Endothelial cell of umbilical vein (primary cell): ENCODE data around the gene OSTC. TPM values are rescaled to one million over a fixed set of nuclear protein-coding genes. Genes with fewer than 3 reads are reported as not detected.

ENCODE experiments used
- BruUV-seq: library from RNA; stranded (reverse); fragments of 400-500 nt; replicated peaks from 2 replicates; lab custom pipeline; 2021; lab: Mats Ljungman, UMichigan
- CTCF ChIA-PET: fragments of 300-600, 350-600 bp; sonication (Branson Sonifier 250); formaldehyde crosslinking; loops from one replicate; lab custom pipeline; 2021; ENCODE audit warnings: antibody characterized with exemption, inconsistent platforms; lab: Charles Lee
- POLR2A ChIA-PET: fragments of 300-600, 350-600 bp; sonication (Branson Sonifier 250); formaldehyde crosslinking; loops from one replicate; lab custom pipeline; 2021; ENCODE audit warnings: antibody characterized with exemption, inconsistent platforms; lab: Charles Lee
- DNase-seq: peaks from one replicate; pipeline ENCODE4 v3.0.0-alpha.2; 2011; ENCODE audit warnings: low read depth, low spot score
- FAIRE-seq: peaks from 2 replicates; lab custom pipeline; 2011; peaks lifted over from hg19 to GRCh38; lab: Jason Lieb, UNC
- H2AFZ ChIP-seq: 2 replicates; pipeline ENCODE4 v1.6.0; 2012; ENCODE audit warnings: low read depth, low read length, control low read depth, inconsistent platforms
- H3K27ac ChIP-seq: 2 replicates; pipeline ENCODE4 v1.5.1; 2011; ENCODE audit warnings: low read depth, mild to moderate bottlenecking, control low read depth, low read length, moderate library complexity; ENCODE audit not compliant: insufficient read depth
- H3K27me3 ChIP-seq, 2 experiments: 2 replicates each; pipeline versions ENCODE4 v1.6.0 to v1.6.1; 2011; ENCODE audit warnings: low read length in 2 of 2, mixed read lengths in 1 of 2; ENCODE audit not compliant: control insufficient read depth in 2 of 2, insufficient read depth in 2 of 2
- H3K36me3 ChIP-seq, 2 experiments: 2 replicates in 1 of 2; 3 replicates in 1 of 2; pipeline ENCODE4 v1.5.1; 2011; ENCODE audit warnings: low read length in 2 of 2, mild to moderate bottlenecking in 1 of 2, moderate library complexity in 1 of 2; ENCODE audit not compliant: control insufficient read depth in 2 of 2, insufficient read depth in 2 of 2; ENCODE audit errors: extremely low read depth in 1 of 2
- H3K4me1 ChIP-seq: 3 replicates; pipeline ENCODE4 v1.5.1; 2011; ENCODE audit warnings: mild to moderate bottlenecking, low read length; ENCODE audit not compliant: control insufficient read depth, insufficient read depth; ENCODE audit errors: extremely low read depth
- H3K4me2 ChIP-seq: 2 replicates; pipeline ENCODE4 v1.6.1; 2011; ENCODE audit warnings: low read length, control low read depth, mixed read lengths; ENCODE audit not compliant: insufficient read depth
- H3K4me3 ChIP-seq, 3 experiments: fragments of 200-600 bp in 1 of 3; sonication (generic), shearing (Covaris generic) in 1 of 3; replicated peaks in 1 of 3; 2 replicates each; pipeline ENCODE4 v1.5.1; 2011 to 2016; ENCODE audit warnings: control low read depth in 3 of 3, low read length in 3 of 3, mild to moderate bottlenecking in 2 of 3, inconsistent platforms in 1 of 3, low read depth in 1 of 3, moderate library complexity in 1 of 3; ENCODE audit not compliant: insufficient read depth in 1 of 3
- H3K79me2 ChIP-seq: 2 replicates; pipeline ENCODE4 v1.6.0; 2012; ENCODE audit warnings: low read length, inconsistent platforms; ENCODE audit not compliant: control insufficient read depth, insufficient read depth
- H3K9ac ChIP-seq: replicated peaks from 2 replicates; pipeline ENCODE3; 2011; ENCODE audit warnings: low read length, control low read depth; ENCODE audit not compliant: insufficient read depth; ENCODE audit errors: extremely low read depth
- H3K9me1 ChIP-seq: replicated peaks from 3 replicates; pipeline ENCODE4 v1.6.0; 2011; ENCODE audit warnings: mild to moderate bottlenecking, low read length; ENCODE audit not compliant: control insufficient read depth, insufficient read depth; ENCODE audit errors: extremely low read depth
- H3K9me3 ChIP-seq: replicated peaks from 2 replicates; pipeline ENCODE4 v1.5.1; 2012; ENCODE audit warnings: low read length, inconsistent platforms; ENCODE audit not compliant: control insufficient read depth, insufficient read depth
- H4K20me1 ChIP-seq: replicated peaks from 2 replicates; pipeline ENCODE3; 2011; ENCODE audit warnings: mild to moderate bottlenecking, low read length; ENCODE audit not compliant: control insufficient read depth, insufficient read depth; ENCODE audit errors: extremely low read depth
- CTCF ChIP-seq, 2 donors: IDR thresholded peaks; 1 replicate in 1 of 2; 2 replicates in 1 of 2; pipeline ENCODE4 v1.5.1; 2011; ENCODE audit warnings: low read length in 2 of 2, mild to moderate bottlenecking in 2 of 2, moderate library complexity in 2 of 2, control low read depth in 1 of 2, inconsistent platforms in 1 of 2, low read depth in 1 of 2; ENCODE audit not compliant: insufficient read depth in 1 of 2; ENCODE audit errors: extremely low read depth in 1 of 2
- EZH2 ChIP-seq: IDR thresholded peaks from 2 replicates; pipeline ENCODE4 v1.6.1; 2012; ENCODE audit warnings: borderline replicate concordance, low read depth, mild to moderate bottlenecking, moderate library complexity, low read length, inconsistent platforms; ENCODE audit not compliant: severe bottlenecking
- FOS ChIP-seq: IDR thresholded peaks from 2 replicates; pipeline ENCODE4 v1.6.1; 2011; ENCODE audit warnings: mild to moderate bottlenecking, low read length, moderate library complexity, borderline replicate concordance; ENCODE audit not compliant: insufficient read depth
- GATA2 ChIP-seq: IDR thresholded peaks from 2 replicates; pipeline ENCODE4 v1.7.0; 2011; ENCODE audit warnings: low read depth, mild to moderate bottlenecking, moderate library complexity, mixed read lengths, low read length; ENCODE audit not compliant: insufficient read length, insufficient read depth
- JUN ChIP-seq: IDR thresholded peaks from 2 replicates; pipeline ENCODE4 v1.6.1; 2011; ENCODE audit warnings: borderline replicate concordance, low read depth; ENCODE audit not compliant: insufficient read length, insufficient read depth
- MAX ChIP-seq: IDR thresholded peaks from 2 replicates; pipeline ENCODE4 v1.6.1; 2011; ENCODE audit not compliant: insufficient read depth, insufficient read length
- MYC ChIP-seq: IDR thresholded peaks from one replicate; pipeline ENCODE4 v1.6.1; 2011; ENCODE audit warnings: mild to moderate bottlenecking, low read depth, low read length
- POLR2A ChIP-seq: IDR thresholded peaks from 2 replicates; pipeline ENCODE4 v1.6.1; 2012; ENCODE audit warnings: low read depth, mild to moderate bottlenecking, control low read depth, low read length
- POLR2AphosphoS5 ChIP-seq: IDR thresholded peaks from 2 replicates; pipeline ENCODE4 v1.6.1; 2012; ENCODE audit warnings: low read depth, mild to moderate bottlenecking, control low read depth, low read length, moderate library complexity; ENCODE audit not compliant: insufficient read depth
- dilution Hi-C: fragments of 300-500 bp; cut with MboI; formaldehyde crosslinking; loops from one replicate; pipeline ENCODE4 v1.15.0; 2019; ENCODE audit warnings: low sequenced_read_pairs; ENCODE audit not compliant: extremely low pct_ligation_motif_present
- intact Hi-C: fragments of 100-400 bp; cut with micrococcal nuclease; formaldehyde crosslinking; loops from one replicate; pipeline ENCODE4 v1.10.0; 2022
- polyA plus RNA-seq, 4 experiments: library from polyadenylated mRNA; depleted of rRNA in 3 of 4; stranded (reverse) in 3 of 4; unstranded in 1 of 4; fragments of >200 nt; gene quantifications; 2 replicates each; pipeline versions ENCODE4 v1.2.1 to v1.2.3, GENCODE V29; 2011 to 2012; ENCODE audit warnings: missing spikeins in 1 of 4
- total RNA-seq: library from RNA; stranded (reverse); gene quantifications from 2 replicates; pipeline ENCODE4 v1.2.3, GENCODE V29; 2021

The OSTC gene
- total and polyA plus RNA-seq, 2 donors (not counting 3 experiments of a cell fraction or from before 2014, with no cell fraction given) = 196 to 310 TPM

- no peaks in the 10 kb centered on the region for H4K20me1 ChIP-seq
- dilution Hi-C loops = no loop called here
- no peaks in the 10 kb centered on the region for H3K9me3 ChIP-seq
- H3K27ac ChIP-seq = no peak overlapping the region
- no peaks in the 10 kb centered on the region for H3K27me3 ChIP-seq
- H3K4me2 ChIP-seq = no peak overlapping the region
- ChIA-PET CTCF (interaction anchor here (4.1 to 5.4 kb wide), 2 partner anchors 102 to 724 kb away, joined by 29 to 32 read pairs; no protein-coding TSS in a partner anchor), POLR2A (no interaction called here)
- no TSS peak for BruUV-seq
- H3K79me2 ChIP-seq = no peaks in the 10 kb centered on the region
- no peak for TF ChIP-seq GATA2
- TF ChIP-seq EZH2 = no peak
- TF ChIP-seq MAX = no peak
- TF ChIP-seq POLR2AphosphoS5 = no peak
- no peak for TF ChIP-seq POLR2A
- TF ChIP-seq FOS = no peak
- TF ChIP-seq CTCF (IDR thresholded peaks at IDR 0.05; ENCODE audit: extremely low read depth in 1 of 2, insufficient read depth in 1 of 2, low read depth in 1 of 2, low read length in 2 of 2) = no peak
- TF ChIP-seq MYC = no peak
- TF ChIP-seq JUN = no peak
- H3K4me3 ChIP-seq = no peak overlapping the region
- intact Hi-C loops = loop anchor here (10.0 kb wide), 1 partner anchor 623 kb away; the partner anchor contains the start of gene COL25A1
- FAIRE-seq (no peak), DNase-seq (no peak)
- no peak overlapping the region for H2AFZ ChIP-seq
- H3K4me1 ChIP-seq = peaks cover 4% of the 10 kb centered on the region
- no peak overlapping the region for H3K9ac ChIP-seq
- H3K36me3 ChIP-seq = peaks cover 0 to 4% of the 10 kb centered on the region in 2 experiments
- H3K9me1 ChIP-seq = no peaks in the 10 kb centered on the region
These were observed 31.0 kb downstream of the OSTC start for GRCh38 chr4:108681321-108681809.
